NCI-H82 treated with DMSO at 0.1 percent for 48 hours (cell line): ENCODE results near the gene ZNF443.
"Not testable (repeated sequence)": the region's sequence is repeated elsewhere in the genome, so short reads cannot be mapped to it uniquely, and the experiment has no call there.

Experiments used
- DNase-seq: peaks from one replicate; lab custom pipeline; 2025; ENCODE audit not compliant: unreplicated experiment; lab: John Stamatoyannopoulos, UW

ZNF443 gene

DNA sequence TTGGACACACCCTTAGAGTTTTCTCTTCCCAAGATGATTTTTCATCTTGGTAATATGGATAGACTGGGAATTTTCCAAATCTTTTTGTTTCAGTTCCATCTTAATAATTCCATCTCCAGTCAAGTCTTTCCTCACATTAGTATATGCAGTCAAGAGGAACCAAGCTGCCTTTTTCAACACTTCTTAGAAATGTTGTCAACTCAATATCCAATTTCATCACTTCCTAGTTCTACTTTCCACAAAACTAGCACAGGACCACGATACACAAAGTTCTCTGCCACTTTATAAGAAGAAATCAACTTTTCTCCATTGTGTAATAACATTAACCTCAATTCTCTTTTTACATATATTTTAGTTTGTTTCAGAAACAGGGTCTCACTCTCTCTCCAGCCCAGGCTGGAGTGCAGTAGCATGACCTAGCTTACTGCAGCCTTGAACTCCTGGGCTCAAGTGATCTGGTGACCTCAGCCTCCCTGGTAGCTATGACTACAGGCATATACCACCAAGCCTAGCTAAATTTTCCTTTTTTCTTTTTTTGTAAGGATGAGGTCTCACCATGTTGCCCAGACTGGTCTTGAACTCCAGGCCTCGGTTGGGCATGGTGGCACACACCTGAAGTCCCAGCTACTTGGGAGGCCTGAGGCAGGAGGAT lies 15.5 kb downstream of the ZNF443 start:
- no peak for DNase-seq

DNA sequence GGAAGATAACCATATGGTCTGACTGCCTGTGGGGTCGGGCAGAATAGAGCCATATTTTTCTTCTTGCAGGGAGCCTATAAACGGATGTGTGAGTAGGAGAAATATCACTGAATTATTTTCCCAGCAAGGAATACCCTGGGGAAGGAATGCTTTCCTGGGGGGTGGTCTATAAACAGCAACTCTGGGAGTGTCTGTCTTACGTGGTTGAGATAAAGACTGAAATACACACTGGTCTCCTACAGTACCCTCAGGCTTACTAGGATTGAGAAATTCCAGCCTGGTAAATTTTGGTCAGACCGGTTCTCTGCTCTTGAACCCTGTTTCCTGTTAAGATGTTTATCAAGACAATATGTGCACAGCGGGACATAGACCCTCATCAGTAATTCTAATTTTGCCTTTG lies 23.5 kb downstream of the ZNF443 start:
- not testable (repeated sequence) for DNase-seq

DNA sequence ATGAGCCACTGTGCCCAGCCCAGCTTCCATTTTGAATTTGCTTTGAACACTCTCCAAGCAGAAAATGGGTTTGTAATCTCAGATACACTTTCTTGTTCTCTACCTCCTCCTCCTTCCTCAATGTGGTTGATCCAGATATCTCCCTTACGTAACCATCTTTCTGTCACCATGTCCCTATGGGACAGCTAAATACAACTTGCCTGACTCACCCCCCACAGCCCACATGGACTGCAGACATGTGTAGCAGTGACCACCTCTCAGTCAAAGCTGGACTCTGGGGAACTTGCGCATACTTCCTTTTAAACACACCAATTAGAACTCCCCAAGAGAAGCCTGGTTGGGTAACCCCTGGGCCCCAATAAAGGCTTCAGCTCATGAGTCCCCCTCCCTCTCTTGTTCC lies 28.9 kb downstream of the ZNF443 start:
- no peak for DNase-seq

- DNase-seq = peak; percentile 86
These were observed 40.0 kb downstream of the ZNF443 start, which contains the start of gene ZNF799 for GRCh38 chr19:12400633-12401502. ZNF799 (minus strand) TSS chr19:12401271; CDS start chr19:12401070, 201 bp downstream.

- not testable (repeated sequence) for DNase-seq
These were observed 40.8 kb downstream of the ZNF443 start for GRCh38 chr19:12399901-12400632.

GRCh38 chr19:12391148-12391547 lies 49.7 kb downstream of the ZNF443 start:
- not testable (repeated sequence) for DNase-seq

DNA sequence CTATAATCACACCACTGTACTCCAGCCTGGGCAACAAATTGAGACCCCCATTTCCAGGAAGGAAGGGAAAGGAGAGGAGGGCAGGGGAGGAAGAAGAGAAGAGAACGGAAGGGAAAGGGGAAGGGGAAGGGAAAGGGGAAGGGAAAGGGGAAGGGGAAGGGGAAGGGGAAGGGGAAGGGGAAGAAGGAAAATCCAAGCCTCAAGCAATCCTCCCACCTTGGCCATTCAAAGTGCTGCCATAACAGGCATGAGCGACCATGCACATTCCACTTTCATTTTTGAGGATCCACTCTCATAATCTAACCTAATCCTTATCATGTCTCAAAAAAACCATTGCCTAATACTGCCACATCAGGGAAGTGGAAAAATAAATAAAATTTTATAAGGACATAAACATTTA lies 54.5 kb downstream of the ZNF443 start:
- DNase-seq = not testable (repeated sequence)

DNA sequence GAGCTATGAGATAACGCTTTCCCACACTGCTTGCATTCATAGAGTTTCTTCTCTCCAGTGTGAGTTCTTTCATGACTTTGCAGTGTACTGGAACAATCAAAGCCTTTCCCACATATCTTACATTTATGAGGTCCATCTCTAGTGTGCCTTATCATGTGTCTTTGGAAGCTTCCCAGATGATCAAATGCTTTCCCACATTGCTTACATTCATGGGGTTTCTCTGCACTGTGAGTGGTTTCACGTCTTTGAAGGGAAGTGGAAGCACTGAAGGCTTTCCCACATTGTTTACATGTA lies 60.4 kb downstream of the ZNF443 start:
- no peak for DNase-seq

- DNase-seq = no peak
These were observed 60.9 kb downstream of the ZNF443 start for GRCh38 chr19:12379732-12380443.
